Fibroblast of gingiva (primary cell): ENCODE results near the gene PAQR9.

Experiments used
- DNase-seq: peaks from one replicate; pipeline ENCODE4 v3.0.0-alpha.2; 2011; ENCODE audit warnings: low read depth

PAQR9 gene

GRCh38 chr3:142916605-142917004 is 46.9 kb downstream of the PAQR9 start:
- no peak for DNase-seq

- no peak for DNase-seq
Observed at GRCh38 chr3:142915636-142916035, 47.8 kb downstream of the PAQR9 start.

GRCh38 chr3:142914286-142914811 is 49.1 kb downstream of the PAQR9 start:
- DNase-seq: no peak

- DNase-seq: no peak
Observed at GRCh38 chr3:142913432-142913831, 50.0 kb downstream of the PAQR9 start.

GRCh38 chr3:142912402-142913172 is 50.9 kb downstream of the PAQR9 start:
- DNase-seq: no peak
